Left ventricle myocardium superior (tissue), 1 donor: Measurements from ENCODE around the gene KIRREL3. TPM values are rescaled to one million over a fixed set of nuclear protein-coding genes. Genes with fewer than 3 reads are reported as not detected.
A peak's percentile ranks its signal among the peaks of the same experiment; 100 is the strongest.

Experiments used
- ATAC-seq: fragments of 200-7000 bp; cut with Tn5 transposase; one replicate; pipeline ENCODE4 v1.9.1; 2020; ENCODE audit warnings: mild to moderate bottlenecking, moderate library complexity
- DNase-seq: peaks from one replicate; pipeline ENCODE4 v3.0.0-alpha.2; 2020
- intact Hi-C: fragments of 100-400 bp; cut with micrococcal nuclease; formaldehyde crosslinking; loops from one replicate; pipeline ENCODE4 v1.11.0; 2022
- total RNA-seq: library from RNA; stranded (reverse); fragmentation: NEBNext Ultra II Directional; extraction: Animal tissue kit (Norgen Biotek cat#: 25700); gene quantifications from one replicate; pipeline ENCODE4 v1.2.1, GENCODE V29; 2021
- donor health status: DM: no; HTN: yes; CAD: no; lungs with severe emphysema.

Gene KIRREL3
- total RNA-seq, 1 donor from 2014 or later, result 0.35 TPM

DNA sequence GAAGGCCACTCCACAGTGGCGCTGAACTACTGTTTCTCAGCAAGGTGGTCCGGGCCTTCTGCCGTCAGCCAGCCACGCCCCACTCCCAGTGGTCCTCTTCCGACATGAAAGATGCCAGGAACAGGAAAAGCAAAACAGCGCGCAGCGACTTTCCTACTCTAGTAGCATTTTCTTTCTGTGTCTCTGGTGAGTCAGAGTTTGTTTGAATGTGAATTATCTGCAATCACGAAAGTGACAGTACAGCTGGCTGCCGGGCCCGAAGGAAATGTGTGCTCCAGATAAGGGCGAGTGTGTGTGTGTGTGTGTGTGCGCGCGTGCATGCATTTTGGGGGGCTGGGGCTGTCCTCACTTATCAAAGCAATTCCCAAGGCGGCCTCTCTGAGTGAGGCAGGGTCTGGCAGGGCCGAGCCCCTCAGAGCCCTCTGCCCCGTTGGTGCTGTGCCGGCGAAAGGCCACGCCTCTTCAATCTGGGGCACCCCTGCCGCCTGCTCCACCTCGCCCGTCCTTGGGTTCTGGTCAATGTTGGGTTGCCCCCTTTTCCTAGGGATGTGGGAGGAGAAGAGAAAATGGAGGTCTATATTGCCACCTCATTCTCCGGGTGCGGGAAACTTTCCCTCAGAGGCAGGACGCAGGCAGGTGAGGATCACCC is 288.5 kb downstream of the KIRREL3 start:
- no peak for DNase-seq
- intact Hi-C loops, result no loop called here
- no peak for ATAC-seq

- no peak for ATAC-seq
- intact Hi-C loops, result no loop called here
- DNase-seq, result no peak
Measured at GRCh38 chr11:126710804-126711399, 289.7 kb downstream of the KIRREL3 start.

- intact Hi-C loops, result no loop called here
- DNase-seq (no peak), ATAC-seq (no peak)
Measured at GRCh38 chr11:126707498-126707897, 293.1 kb downstream of the KIRREL3 start.

- ATAC-seq, result no peak
- no peak for DNase-seq
- intact Hi-C loops, result no loop called here
Measured at GRCh38 chr11:126704096-126704495, 296.5 kb downstream of the KIRREL3 start.

DNA sequence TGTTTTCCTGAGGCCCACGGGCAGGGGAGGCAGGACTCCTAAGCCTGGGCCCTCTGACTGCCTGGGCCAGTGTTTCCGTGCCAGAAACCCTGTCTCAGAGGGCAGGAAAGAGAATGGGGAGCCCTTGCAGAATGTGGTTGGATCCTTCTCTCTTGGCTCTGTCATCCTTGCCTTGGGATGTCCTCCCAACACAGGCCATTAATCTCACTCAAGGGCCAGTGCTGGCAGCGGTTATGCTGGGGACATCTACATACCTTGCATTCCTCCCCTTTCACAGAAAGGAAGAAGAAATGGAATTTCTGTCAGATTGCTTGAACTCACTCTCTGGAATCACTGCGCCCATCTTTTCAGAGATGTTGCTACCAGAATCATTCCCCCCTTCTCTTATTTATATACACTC is 296.9 kb downstream of the KIRREL3 start:
- DNase-seq (no peak), ATAC-seq (no peak)
- intact Hi-C loops, result no loop called here

DNA sequence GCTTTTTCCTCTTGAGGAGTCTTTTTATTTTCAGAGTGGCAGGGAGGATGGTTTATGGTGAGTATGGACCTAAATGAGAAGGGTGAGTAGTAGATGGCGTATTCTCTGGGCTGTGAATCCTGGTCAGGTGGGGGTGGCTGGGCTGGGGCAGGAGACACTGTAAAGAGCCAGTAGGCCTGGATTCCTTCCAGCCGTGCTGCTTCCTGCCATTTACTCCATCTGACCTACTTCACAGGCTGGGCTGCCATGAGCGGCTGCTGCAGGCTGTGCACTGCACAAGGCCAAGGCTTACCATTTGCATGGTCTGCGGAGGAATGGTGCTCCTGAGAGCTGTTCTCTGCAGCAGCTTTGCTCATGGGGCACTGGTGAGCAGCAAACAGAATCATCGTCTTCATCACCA is 297.6 kb downstream of the KIRREL3 start:
- peak; percentile 46 for DNase-seq
- peak; percentile 55 for ATAC-seq
- intact Hi-C loops, result no loop called here

- intact Hi-C loops, result no loop called here
- DNase-seq, result no peak
- ATAC-seq, result no peak
Measured at GRCh38 chr11:126702165-126702720, 298.3 kb downstream of the KIRREL3 start.

- ATAC-seq (no peak), DNase-seq (no peak)
- intact Hi-C loops, result no loop called here
Measured at GRCh38 chr11:126701520-126701897, 299.1 kb downstream of the KIRREL3 start.

DNA sequence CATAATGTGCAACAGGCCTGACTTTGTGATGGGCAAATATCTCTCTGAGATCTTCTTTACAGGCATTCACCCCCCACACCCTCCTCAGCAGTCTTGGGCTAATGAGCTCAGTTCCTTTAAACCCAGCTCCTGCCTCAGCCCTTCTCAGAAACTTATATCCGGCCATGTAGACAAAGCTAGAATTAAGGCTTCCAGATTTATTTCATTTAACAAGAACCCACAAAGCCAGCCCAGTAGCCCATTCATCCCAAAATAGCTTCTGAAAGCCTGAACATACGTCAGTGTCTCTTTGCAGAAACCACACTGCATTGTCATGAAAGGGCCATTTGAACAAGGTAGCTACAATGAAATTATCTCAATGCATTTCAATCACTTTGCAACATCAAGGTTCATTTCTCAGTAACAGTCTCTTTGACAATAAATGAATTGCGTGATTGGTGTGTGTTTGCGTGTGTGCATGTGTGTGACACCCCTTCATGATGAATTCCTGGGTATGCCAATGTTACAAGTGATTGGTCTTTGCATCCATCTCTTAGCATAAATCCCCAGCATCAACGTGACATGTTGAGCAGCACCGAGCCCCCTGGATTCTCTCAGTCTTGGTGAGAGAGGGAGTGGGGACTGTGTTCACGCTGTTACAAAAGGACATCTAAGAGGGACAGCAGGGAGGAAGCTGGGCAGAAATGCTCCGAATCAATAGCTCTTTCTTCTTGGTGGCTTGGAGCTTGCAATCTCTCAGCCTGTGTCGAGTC is 299.6 kb downstream of the KIRREL3 start:
- no peak for DNase-seq
- intact Hi-C loops, result no loop called here
- no peak for ATAC-seq

DNA sequence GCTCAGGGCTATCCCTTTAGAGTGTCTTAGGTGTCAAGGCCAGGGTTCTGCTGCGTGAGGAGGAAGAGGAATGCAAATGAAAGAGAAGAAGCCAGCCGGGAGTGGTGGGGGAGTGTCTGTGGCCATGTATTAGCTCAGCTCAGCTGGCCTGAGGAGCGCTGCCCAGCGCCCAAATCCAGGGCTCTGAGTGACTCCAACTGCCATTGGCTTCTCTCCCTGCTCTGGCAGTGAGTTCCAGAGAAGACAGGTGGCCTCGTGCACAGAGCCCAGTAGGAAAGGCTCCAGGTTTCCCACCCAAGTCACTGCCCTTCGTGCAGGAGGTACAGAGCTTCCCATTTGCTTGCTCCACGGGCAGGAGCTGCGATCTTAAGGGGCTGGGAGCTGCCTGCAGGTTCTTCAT is 302.0 kb downstream of the KIRREL3 start:
- ATAC-seq (no peak), DNase-seq (no peak)
- intact Hi-C loops, result no loop called here

DNA sequence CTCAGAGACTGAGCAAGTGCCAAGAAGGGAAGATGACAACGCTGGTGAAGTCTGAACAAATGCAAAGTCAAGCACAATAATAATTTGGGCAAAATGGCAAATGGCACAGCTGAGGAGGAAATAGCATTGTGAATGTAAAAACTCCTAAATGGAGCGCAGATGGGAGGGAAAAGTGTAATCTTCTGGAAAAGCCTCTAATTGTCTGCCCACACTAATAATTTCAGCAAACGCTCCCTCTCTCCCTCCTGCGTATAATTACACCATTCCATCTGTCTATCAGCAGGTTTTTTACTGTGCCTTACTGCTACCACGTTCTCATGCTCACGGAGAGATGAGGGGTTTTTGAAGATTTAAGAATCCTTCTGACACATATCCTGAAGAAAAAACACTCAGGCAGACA is 302.6 kb downstream of the KIRREL3 start:
- DNase-seq (no peak), ATAC-seq (no peak)
- intact Hi-C loops, result no loop called here

DNA sequence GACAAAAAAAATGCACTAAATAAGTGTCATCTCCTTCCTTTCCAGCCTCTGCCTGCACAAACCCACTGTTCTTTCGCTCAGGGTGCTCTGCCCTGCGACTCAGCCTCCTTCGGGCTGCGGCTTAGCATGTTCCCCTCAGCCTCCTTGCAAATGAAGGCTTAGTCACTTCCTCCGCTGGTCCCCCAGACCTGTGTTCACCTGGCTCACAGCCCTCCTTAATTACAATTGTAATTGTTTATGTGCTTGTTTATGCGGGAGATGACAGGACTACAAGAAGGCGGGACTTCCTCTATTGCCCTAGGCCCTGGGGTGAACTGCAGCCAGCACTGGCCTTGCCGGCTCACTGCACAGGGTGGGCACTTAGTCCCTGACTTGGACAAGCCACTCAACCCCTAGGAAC is 303.6 kb downstream of the KIRREL3 start:
- intact Hi-C loops, result no loop called here
- ATAC-seq, result no peak
- no peak for DNase-seq

- DNase-seq (no peak), ATAC-seq (no peak)
- intact Hi-C loops, result no loop called here
Measured at GRCh38 chr11:126695293-126695692, 305.3 kb downstream of the KIRREL3 start.

GRCh38 chr11:126694065-126694625 is 306.4 kb downstream of the KIRREL3 start:
- ATAC-seq (no peak), DNase-seq (no peak)
- intact Hi-C loops, result no loop called here

DNA sequence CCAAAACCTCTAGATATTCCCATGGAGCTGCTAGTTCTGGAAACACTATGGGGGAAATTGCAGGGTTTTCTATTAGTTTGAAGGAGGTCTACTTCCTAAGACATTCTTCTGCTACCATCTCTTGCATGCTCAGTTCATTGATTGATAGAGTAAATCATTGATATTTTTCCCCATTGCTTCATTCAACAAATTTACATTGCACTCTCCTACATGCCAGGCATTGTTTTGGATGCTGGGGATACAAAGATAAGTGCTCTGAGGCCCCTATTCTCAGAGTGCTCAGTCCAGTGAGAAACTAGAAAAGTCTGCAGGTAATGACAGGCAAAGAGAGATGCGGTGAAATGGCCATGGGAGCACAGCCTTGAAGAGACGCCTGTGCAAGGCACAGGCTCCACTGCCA is 313.1 kb downstream of the KIRREL3 start:
- intact Hi-C loops, result no loop called here
- DNase-seq (no peak), ATAC-seq (no peak)

GRCh38 chr11:126686938-126687337 is 313.6 kb downstream of the KIRREL3 start:
- ATAC-seq (no peak), DNase-seq (no peak)
- intact Hi-C loops, result no loop called here

DNA sequence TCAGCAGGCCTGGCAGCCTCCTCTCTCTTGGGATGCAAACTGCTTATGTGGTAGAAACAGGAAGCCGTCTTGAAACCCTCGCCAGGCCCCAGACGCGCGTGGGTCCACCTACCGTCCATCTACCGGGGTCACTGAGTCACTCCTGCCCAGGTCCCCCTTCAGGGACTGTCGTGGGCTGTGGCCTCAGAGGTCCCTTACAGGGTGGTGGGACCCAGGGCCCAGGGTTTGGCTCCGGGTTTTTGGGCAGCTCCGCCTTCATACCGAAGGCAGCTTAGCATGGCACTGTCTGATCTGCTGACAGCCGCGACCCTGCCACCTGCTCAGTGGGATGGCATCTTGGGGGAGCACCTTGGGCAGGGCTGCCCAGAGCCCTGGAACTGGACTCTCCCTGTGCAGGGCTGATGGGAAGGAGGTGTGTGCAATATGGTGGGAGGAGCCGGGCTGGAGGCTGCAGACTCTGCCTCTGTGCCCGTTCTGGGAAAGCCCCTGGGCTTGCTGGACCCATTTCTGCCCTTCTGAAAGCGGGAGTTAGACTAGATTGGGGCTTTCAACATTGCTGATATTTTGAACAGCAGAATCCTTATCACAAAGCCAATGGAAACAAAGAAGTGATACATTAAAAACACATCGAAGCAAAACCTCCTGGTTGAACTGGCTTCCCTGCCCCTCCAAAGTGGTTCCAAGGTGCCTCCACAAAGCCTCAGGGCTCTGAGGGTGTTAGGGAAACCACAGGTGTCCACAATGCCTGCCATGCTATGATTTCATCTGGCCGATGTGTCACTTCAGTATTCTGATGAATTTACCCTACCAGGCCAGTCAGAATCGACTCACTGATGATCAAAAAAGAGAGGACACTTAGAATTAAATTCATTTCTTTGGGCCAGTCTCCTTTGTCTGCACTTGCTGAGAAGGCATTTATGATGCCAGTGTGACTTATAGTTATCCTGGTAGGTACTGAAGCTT is 316.5 kb downstream of the KIRREL3 start:
- no peak for DNase-seq
- intact Hi-C loops, result no loop called here
- no peak for ATAC-seq

- ATAC-seq (no peak), DNase-seq (no peak)
- intact Hi-C loops, result no loop called here
Measured at GRCh38 chr11:126682590-126682989, 318.0 kb downstream of the KIRREL3 start.

DNA sequence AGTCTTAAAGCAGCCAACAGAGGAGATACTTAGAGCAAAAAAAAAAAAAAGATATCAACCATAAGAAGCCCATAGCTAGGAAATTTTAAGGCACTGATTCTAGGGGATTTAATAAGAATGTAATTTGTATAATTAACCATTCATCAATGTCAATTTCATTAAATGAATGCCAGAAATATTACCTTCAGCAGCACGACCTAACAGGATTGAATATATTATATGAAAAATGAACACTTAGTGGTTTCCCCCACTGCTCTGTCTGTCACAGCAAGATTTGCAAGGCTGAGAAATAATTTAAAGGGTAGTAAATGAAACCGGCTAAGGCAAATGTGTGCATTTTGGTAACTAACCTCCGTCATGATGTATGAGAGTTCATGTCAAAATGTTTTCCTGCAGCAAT is 319.9 kb downstream of the KIRREL3 start:
- intact Hi-C loops, result no loop called here
- DNase-seq (no peak), ATAC-seq (no peak)
